ENCODE data around the gene FAM98C.
"Not testable (repeated sequence)": the region's sequence is repeated elsewhere in the genome, so short reads cannot be mapped to it uniquely, and the experiment has no call there.

Gene FAM98C

DNA sequence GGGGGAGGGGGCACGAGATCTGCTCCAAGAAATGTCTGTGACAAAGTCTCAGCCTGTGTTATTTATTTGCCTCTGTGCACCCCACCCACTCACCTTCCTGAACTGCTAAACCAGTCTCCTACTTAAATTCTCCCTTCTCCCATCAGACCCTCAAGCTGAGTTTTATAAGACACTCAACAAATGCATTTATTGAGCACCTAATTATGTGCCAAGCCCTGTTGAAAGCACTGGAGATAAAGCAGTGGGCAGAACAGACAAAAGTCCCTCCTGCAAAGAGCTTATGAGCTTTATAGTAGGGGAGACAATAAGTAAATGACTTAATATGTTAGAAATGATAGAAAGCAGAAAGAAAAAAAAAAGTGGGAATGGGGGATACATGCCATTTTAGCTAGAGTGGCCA lies 3.4 kb upstream of the FAM98C start:
- DNase-seq, result no peak

DNA sequence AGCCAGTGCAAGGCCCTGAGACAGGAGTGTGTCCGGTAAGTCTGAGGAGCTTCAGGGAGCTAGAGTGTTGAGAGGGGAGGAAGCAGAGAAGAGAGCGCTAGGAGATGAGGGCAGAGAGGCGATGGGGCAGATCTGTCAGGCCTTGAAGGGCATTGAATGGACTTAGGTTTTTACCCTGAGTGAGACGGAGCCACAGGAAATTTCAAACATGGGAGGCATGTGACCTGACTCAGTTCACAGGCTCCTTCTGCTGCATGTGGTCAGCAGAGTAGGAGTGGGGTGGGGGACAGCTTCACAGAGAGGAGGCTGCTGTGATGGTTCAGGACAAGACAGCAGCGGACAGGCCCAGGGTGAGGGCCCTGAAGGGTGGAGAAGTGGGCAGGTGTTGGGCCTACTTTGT lies 2.5 kb upstream of the FAM98C start:
- DNase-seq, result no peak

DNA sequence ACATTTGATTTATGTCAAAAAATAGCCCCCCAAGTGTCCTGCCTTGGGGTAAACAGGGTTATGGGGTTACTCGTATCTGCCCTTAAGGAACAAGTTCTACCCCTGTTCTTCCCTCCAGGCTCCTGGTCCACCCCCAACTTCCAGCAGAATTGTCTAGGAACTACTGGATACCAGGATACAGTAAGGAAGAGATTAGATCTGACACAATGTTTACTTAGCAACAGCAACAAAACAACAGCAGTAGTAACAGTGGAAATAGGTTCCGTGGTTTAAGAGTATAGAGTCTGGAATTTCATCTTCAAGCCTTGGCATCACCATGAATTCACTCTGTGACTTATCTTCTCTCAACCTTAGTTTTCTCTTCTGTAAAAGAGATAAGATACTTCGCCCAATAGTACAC lies 1.7 kb upstream of the FAM98C start:
- DNase-seq, result no peak

DNA sequence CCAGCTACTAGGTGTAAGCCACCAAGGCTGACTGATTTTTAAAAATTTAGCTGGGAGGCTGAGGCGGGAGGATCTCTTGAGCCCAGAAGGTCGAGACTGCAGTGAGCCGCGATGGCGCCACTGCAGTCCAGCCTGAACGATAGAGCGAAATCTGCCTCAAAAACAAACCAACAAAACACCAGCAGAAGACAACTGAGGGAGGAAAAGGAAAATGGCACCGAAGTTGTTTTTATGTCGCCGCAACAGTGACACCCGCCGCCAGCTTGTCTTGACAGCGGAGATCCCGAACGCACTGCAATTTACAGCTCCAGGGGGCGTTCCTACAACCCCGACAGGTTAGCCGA lies 298 bp upstream of the FAM98C start:
- no peak for DNase-seq

DNA sequence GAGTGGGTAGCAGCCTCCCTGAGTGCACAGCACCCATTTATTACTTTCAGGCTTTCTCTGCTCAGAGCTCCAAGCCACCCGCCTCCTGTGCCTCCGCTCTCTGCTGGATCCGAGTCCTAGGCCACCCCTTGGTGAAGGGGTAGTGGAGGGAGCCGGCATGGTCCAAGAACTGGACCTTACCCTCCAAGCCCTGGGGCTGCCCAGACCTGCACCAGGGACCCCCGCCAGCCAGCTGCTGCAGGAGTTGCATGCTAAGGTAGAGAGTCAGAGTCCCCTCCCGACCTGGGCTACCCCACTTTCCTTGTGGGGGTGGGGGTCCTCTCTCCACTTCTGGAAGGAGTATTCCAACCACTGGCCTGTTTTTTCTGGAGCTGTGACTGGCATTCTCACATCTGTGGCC lies 2.0 kb downstream of the FAM98C start:
- no peak for DNase-seq

DNA sequence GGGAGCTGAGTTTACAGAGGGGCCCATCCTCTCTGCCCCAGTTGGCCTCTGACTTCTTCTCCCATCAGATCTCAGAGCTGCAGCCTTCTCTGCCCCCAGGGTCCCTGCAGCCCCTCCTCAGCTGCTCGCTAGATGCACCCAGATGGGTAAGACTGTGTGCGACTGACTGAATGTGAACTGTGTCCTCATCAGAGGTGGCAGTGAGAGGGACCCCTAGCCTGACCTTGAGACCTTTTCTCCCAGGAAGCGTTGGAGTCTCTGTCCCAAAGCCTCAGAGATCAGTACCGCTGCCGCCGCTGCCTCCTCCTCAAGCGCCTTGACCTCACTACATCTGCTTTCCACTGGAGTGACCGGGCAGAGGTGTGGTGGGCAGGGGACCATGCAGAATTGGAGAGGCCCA lies 2.4 kb downstream of the FAM98C start:
- no peak for DNase-seq

DNA sequence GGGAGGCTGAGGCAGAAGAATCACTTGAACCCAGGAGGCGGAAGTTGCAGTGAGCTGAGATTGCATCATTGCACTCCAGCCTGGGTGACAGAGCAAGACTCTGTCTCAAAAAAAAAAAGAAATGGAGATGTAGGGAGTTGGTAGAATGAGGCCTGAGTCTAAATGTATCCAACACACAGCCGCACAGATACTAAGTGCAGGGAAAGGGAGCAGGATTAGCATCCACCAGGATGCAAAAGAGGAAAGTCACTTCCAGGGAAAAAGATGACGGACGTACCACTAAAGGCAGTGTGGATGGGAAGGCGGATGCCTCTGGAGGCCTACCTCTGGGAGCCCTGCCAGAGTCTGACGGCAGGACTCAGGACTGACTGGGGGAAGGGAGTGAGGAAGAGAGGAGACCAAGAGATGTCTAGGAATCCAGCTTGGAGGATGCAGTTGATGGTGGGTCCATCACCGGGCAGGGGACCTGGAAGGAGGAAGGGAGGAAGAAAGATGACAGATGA lies 6.8 kb downstream of the FAM98C start:
- no peak for DNase-seq

DNA sequence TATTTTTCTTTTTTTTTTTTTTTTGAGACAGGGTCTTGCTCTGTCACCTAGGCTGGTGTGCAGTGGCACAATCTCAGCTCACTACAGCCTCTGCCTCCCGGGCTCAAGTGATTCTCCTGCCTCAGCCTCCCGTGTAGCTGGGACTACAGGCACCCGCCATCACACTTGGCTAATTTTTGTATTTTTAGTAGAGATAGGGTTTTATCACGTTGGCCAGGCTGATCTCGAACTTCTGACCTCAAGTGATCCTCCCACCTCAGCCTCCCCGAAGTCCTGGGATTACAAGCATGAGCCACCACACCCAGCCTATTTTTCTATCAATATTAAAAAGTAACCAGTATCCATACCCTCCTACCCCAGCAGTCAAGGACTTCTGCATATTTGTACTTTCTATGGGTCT lies 7.5 kb downstream of the FAM98C start:
- not testable (repeated sequence) for DNase-seq

DNA sequence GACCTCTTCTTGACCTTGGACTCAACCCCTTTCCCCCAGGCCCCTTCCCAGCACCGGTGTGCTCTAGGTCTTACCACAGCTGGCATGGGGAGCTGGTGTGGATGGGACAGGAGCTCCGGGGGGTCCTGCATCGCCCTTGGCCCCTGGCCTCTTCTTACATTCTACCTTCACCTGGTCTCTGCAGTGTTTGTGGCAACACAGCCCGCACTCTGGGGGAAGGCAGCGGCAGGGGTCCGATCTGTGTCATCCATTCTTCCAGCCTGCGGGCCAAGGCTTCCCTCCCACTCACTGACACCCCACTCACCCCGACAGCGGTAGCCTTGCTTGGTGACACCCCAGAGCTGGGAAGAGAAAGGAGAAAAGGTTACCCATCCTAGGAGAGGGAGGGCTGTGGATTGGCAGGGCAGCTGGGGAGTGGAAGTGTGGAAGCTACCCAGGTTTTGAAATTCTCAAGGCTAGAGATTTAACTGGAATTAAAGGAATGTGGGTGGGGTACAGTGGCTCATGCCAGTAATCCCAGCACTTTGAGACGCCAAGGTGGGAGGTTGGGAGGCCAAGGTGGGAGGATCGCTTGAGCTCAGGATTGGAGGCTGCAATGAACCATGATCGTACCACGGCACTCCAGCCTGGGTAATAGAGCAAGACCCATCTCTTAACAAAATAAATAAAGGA lies 8.3 kb downstream of the FAM98C start:
- no peak for DNase-seq

DNA sequence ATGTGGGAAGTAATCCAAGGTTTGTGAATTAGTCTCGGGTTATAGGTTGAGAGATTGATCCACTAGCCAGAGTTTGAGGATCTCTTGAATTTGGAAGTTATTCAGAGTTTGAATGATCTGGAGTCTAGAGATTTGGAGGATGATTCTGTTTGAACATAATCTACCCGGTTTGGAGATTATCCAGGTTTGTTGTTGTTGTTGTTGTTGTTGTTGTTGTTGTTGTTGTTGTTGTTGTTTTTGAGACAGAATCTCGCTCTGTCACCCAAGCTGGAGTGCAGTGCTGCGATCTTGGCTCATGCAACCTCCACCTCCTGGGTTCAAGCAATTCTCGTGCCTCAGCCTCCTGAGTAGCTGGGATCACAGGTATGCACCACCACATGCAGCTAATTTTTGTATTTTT lies 9.0 kb downstream of the FAM98C start:
- DNase-seq, result not testable (repeated sequence)

DNA sequence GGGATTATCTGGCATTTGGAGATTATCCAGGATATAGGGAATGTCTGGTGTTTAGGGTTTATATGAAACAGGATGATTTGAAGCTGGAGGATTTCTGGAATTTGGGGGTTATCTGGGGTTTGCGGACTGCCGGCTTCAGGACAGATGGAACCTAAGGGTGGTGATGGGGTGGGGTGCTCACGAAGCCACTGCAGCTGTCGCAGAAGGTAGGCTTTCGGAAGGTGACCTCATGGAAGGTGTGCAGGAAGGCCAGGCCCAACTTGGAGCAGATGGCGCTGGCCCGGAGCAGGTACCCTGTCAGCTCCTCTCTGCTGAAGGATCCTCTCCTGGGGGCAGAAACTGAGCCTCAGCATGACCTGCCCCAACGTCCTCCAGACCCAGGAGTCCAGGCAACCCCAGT lies 9.6 kb downstream of the FAM98C start:
- DNase-seq, result no peak

DNA sequence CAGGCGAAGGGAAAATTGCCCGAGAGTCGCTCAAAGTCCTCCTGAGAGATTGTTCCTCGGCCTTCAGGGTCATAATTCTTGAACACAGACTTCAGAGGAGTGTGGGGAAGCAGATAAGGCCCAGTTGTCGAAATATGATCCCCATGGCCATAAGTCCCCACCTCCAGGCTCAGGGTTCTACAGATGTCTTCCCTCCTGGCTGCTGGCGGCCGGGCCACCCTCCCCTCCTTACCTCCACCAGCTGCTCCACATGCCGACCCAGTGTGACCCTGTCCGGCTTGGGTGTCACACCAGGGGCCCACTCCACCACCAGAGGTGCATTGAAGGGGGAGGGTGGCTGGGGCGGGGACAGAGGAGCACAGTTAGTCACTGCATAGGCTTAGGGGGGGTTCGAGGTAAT lies 10.1 kb downstream of the FAM98C start:
- DNase-seq, result no peak

DNA sequence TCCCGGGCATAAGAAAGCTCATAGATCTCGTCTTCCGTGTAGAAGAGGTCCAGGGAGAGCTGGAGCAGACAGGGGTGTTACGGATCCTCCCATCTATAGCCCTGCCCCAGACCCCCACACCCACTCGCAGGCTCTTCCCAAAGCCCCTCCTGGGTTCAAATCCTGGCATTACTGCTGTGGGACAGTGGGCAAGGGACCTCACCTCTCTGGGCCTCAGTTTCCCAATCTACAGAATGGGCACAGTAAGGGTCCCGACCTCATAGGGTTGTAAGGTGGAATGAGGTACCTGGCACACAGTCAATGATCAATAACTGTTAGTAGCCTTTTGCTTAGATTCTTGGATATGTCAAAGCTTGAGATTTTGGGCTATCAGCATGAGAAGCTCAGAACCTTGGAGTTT lies 10.5 kb downstream of the FAM98C start:
- no peak for DNase-seq

DNA sequence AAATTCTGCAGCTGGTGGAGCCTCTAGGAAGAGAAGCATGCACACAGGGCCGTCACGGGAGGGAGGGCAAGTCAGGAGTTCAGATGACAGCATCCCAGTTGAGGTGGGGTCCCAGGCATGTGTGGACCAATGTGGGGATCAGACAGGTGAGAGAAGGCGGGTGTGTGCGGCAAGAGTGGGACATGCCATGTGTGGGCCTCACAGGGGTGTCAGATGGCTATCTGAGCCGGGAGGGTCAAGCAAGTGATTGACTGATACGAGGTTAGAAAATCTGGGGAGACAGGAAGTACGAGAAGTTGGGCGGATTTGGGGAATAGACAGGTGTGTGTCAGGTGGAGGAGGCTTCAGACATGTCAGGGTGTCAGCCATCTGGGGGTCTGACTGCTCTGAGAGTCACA lies 14.3 kb downstream of the FAM98C start:
- no peak for DNase-seq

DNA sequence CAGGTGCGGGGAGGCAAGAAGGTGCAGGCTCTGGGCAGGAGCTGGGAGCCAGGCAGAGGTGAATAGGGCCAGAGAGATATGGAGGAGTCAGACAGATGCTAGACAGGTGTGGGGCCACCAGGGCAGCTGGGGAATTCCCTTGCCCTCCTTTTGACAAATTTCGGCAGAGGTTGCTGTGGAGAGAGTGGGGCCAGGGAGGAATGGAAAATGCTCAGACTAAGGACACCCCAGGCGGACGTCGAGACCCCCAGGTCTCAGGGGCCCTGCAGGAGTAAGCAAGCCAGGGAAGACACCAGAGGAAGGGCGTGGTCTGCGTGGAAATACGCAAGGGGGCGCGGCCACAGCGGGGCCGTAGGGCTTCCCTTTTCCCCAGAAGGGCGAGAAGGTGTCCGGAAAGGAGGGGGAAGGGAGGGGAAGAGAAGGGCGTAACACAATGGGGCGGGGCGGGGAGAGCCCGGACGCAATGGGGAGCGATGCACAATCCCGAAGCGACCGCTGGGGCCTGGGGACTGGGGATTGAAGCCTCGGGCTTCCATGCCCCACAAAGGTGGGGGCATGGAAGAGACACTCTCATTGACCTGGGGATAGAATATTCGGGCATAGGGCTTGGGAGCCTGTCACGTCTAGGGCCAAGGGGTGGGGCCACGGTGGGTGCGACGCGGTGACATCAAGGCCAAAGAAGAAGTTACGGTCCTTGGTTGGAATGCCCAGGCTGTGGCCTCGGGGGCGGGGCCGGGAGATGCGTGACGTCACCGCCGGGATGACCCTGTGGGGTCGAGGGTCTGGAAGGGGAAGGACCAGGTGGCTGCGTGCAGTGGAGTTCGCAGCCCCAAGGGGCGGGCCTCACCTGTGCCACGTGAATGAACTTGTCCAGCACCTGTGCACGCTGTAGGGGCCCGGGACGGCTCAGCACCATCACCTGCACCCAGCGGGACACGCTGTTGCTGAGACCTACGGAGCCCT lies 14.9 kb downstream of the FAM98C start:
- peak; percentile 35 for DNase-seq

DNA sequence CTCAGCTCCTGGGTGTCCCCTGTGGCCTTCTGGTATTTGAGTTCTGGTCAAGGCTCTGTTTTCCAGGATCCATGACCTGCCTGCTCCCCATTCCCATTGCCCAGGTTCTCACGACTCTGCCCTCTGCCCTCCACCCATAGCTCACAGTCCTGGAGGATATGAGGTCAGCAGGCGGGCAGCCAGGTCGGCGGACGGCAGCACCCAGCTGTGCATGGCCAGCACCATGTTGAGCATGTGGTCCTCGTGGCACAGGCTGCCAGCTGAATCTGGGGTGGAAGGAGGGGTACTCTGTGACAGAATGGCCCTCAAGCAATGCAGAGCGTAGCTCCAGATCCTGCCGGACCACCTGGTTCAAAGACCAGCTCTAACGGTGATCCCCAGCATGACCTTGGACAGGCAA lies 18.0 kb downstream of the FAM98C start:
- no peak for DNase-seq

DNA sequence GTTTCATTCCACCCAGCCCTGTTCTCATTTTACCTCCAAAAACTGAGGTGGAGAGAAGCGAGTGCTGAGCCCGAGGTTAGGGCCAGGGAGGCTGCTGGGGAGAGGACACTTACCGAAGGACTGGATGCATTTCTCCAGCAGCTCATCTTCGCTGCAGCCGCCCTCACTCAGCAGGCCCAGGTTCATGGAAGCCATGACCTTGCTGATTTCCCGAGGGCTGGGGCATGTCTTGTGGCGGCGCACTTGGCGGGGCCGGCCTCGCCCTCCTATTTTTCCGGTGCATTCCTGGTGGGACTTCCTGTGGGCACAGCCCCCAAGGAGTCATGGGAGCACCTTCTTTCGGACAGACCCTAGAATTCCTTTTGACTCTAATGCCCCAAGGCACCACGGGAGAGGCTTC lies 19.0 kb downstream of the FAM98C start:
- DNase-seq, result no peak

DNA sequence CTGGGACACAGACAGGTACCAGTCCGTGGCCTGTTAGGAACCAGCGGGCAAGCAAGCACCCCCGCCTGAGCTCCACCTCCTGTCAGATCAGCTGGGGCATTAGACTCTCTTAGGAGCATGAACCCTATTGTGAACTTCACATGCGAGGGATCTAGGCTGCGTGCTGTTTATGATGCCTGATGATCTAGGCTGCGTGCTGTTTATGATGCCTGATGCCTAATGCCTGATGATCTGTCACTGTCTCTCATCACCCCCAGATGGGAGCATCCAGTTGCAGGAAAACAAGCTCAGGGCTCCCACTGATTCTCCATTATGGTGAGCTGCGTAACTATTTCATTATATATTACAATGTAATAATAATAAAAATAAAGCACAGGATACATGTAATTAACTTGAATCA lies 19.5 kb downstream of the FAM98C start:
- DNase-seq, result no peak

DNA sequence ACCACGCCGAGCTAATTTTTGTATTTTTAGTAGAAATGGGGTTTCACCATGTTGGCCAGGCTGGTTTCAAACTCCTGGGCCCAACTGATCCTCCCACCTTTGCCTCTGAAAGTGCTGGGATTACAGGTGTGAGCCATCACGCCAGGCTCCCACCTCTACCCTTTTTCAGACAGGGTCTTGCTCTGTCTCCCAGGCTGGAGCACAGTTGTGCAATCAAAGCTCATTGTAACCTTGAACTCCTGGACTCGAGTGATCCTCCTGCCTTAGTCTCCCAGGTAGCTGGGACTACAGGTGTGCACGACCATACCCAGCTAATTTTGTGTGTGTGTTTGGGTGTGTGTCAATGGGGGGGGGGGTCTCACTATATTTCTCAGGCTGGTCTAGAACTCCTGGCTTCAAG lies 21.4 kb downstream of the FAM98C start:
- DNase-seq, result no peak

DNA sequence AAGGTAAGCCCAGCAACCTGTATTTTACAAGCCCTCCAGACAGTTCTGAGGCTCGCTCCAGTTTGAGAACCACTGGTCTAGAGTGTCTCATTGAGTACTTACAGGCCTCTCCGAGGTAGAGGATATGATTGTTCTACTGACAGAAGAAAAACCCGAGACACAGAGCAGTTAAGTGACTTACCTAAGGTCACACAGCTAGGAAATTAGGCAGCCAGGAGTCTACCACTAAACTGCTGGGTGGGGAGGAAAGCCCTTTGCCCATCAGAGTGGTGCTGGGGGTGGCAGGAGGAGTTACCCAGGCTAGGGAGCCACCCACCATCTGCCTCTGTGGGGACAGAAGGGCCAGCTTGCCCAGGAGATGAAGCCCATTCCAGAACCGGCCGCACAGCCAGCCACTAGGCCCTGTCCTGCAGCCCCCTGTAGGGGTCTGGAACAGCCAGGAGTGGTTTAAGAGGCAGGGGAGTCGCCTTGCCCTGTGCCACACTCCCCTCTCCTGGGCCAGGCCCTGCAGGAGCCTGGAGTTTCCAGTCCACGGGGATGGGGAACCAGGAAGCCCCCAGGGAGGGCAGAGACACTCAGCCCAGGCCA lies 22.4 kb downstream of the FAM98C start:
- DNase-seq, result no peak

DNA sequence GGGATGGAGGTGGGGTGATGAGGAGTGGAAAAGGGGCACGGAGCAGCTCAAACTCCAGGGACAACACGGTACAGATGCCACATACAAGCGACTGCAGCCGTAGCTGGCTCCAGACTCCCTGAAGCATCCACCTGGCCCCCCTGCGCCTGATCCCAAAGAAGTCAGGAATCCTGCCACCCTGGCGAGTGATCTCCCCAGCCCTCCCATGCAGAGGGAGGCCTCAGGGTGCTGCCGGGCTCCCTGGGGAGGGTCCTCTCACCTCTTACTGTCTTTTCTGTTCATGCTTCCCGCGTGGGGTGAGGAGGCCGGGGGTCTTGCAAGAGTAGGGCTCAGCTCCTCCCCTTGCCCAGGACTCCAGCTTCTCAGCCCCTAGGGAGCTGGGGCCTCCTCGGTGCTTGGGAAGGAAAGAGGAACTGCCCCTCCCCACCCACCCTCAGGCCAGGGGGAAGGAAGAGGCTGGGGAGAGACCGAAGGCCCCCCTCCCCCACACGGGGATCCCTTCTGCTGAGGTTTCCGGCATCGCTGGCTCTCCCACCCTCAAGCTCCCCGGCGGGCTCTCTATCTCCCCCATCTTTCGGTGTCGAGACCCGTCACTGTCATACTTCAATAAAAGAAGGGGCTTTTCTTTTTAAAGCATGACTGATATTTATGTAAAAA lies 23.0 kb downstream of the FAM98C start, which contains the start of gene RASGRP4:
Gene RASGRP4 (minus strand): TSS at position 410 of the 657 bp plus-strand sequence. CDS start 128 bp downstream, at position 282.
- no peak for DNase-seq

DNA sequence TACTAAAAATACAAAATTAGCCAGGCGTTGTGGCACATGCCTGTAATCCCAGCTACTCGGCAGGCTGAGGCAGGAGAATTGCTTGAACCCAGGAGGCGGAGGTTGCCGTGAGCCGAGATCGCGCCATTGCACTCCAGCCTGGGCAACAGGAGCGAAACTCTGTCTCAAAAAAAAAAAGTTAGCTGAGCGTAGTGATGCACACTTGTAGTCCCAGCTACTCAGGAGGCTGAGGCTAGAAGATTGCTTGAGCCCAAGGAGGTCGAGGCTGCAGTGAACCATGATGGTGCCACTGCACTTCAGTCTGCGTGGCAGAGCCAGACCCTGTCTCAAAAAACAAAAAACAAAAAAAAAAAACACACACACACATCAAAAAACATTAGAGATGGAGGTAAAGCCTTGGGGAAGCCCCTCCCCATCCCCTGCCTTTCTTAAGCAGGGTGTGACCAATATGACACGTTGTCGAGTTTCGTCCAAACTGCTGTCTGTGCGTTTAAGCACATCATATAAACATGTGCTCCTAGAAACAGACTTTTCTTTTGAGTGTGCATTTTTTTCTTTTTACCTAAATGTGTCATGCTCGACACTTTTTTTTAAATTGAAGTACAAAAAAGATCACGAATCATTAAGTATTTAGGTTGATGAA lies 24.3 kb downstream of the FAM98C start:
- DNase-seq, result not testable (repeated sequence)
